GM12878 (cell line): ENCODE data around the gene ADAMTSL5. TPM values are rescaled to one million over a fixed set of nuclear protein-coding genes. Genes with fewer than 3 reads are reported as not detected.

Experiments
- ATAC-seq: fragments of 200-7000 bp; cut with Tn5 transposase; 3 replicates; pipeline ENCODE4 v1.9.1; 2020; ENCODE audit warnings: mild to moderate bottlenecking, moderate library complexity
- BruUV-seq: library from RNA; stranded (reverse); fragments of 400-500 nt; replicated peaks from 2 replicates; lab custom pipeline; 2021; lab: Mats Ljungman, UMichigan
- CTCF ChIA-PET: fragments of 300-600 bp; sonication (Branson Sonifier 250); formaldehyde crosslinking; extraction: SDS; loops from one replicate; lab custom pipeline; 2021; ENCODE audit warnings: inconsistent platforms; lab: Yijun Ruan, JAX
- POLR2A ChIA-PET: fragments of 350-600 bp; formaldehyde crosslinking; extraction: SDS; loops from one replicate; lab custom pipeline; 2021; ENCODE audit warnings: inconsistent platforms; lab: Charles Lee
- RAD21 ChIA-PET: fragments of 300-600 bp; sonication (Branson Sonifier 250); formaldehyde crosslinking; loops from one replicate; lab custom pipeline; 2023; ENCODE audit warnings: antibody characterized with exemption; ENCODE audit not compliant: unreplicated experiment; lab: Charles Lee
- SMC1A ChIA-PET: fragments of 300-600 bp; sonication (Branson Sonifier 250); formaldehyde crosslinking; loops from one replicate; lab custom pipeline; 2023; ENCODE audit not compliant: unreplicated experiment, uncharacterized antibody; lab: Charles Lee
- DNase-seq: peaks from one replicate; pipeline ENCODE4 v3.0.0-alpha.2; 2011; ENCODE audit warnings: low read depth, low spot score
- FAIRE-seq: peaks from 3 replicates; lab custom pipeline; 2011; peaks lifted over from hg19 to GRCh38; lab: Jason Lieb, UNC
- H2AFZ ChIP-seq: 2 replicates; pipeline ENCODE4 v1.6.0; 2011; ENCODE audit warnings: low read depth, low read length, control low read depth; ENCODE audit not compliant: control insufficient read depth
- H3K27ac ChIP-seq: 2 replicates; pipeline ENCODE4 v1.5.1; 2011; ENCODE audit warnings: control low read depth; ENCODE audit not compliant: control insufficient read depth, insufficient read depth
- H3K27me3 ChIP-seq, 2 experiments: replicated peaks in 1 of 2; 2 replicates each; pipeline versions ENCODE4 v1.6.0 to v1.6.1; 2011; ENCODE audit warnings: low read length in 1 of 2; ENCODE audit not compliant: control insufficient read depth in 2 of 2, insufficient read depth in 2 of 2
- H3K36me3 ChIP-seq, 2 experiments: 2 replicates each; pipeline ENCODE4 v1.5.1; 2011; ENCODE audit warnings: low read length in 1 of 2; ENCODE audit not compliant: control insufficient read depth in 2 of 2, insufficient read depth in 2 of 2
- H3K4me1 ChIP-seq: 2 replicates; pipeline ENCODE4 v1.6.1; 2011; ENCODE audit warnings: mild to moderate bottlenecking, low read length, moderate library complexity, mixed read lengths; ENCODE audit not compliant: control insufficient read depth, insufficient read depth
- H3K4me2 ChIP-seq: 2 replicates; pipeline ENCODE4 v1.6.0; 2011; ENCODE audit warnings: control low read depth; ENCODE audit not compliant: control insufficient read depth, insufficient read depth
- H3K4me3 ChIP-seq: fragments of 200-600 bp; sonication (generic); 2 replicates; pipeline ENCODE4 v1.5.1; 2016
- H3K79me2 ChIP-seq: 2 replicates; pipeline ENCODE4 v1.6.0; 2011; ENCODE audit warnings: low read length; ENCODE audit not compliant: control insufficient read depth, insufficient read depth
- H3K9ac ChIP-seq: 2 replicates; pipeline ENCODE4 v1.8.0; 2011; ENCODE audit warnings: low read length, control low read depth, mixed read lengths; ENCODE audit not compliant: control insufficient read depth, insufficient read depth
- H3K9me3 ChIP-seq: replicated peaks from 3 replicates; pipeline ENCODE4 v1.5.1; 2011; ENCODE audit warnings: mild to moderate bottlenecking, low read length; ENCODE audit not compliant: control insufficient read depth, insufficient read depth
- H4K20me1 ChIP-seq: 2 replicates; pipeline ENCODE4 v1.6.0; 2011; ENCODE audit not compliant: control insufficient read depth, insufficient read depth
- POLR2A ChIP-seq: IDR thresholded peaks from 2 replicates; pipeline ENCODE4 v1.6.1; 2011; ENCODE audit warnings: low read depth, mild to moderate bottlenecking, low read length
- SPI1 ChIP-seq: IDR thresholded peaks from 2 replicates; pipeline ENCODE4 v1.6.1; 2011; ENCODE audit warnings: low read depth, mild to moderate bottlenecking, low read length, moderate library complexity, borderline replicate concordance; ENCODE audit not compliant: insufficient read depth
- ZNF207 ChIP-seq: fragments of 450-650 bp; IDR thresholded peaks from 2 replicates; pipeline ENCODE4 v1.6.1; 2014; ENCODE audit warnings: antibody characterized with exemption, mild to moderate bottlenecking, borderline replicate concordance
- ZNF384 ChIP-seq: IDR thresholded peaks from 2 replicates; pipeline ENCODE4 v1.6.1; 2012; ENCODE audit warnings: low read depth, mild to moderate bottlenecking, low read length, improper control_type of control experiment, borderline replicate concordance
- WGBS: methylation state at CpG from one replicate; pipeline ENCODE4 v1.1.6; 2016; ENCODE audit warnings: low lambda C conversion rate; ENCODE audit not compliant: insufficient replicate concordance, insufficient coverage; ENCODE audit errors: missing lambda C conversion rate; 5-methylcytosine and 5-hydroxymethylcytosine counted together
- in situ Hi-C: fragments of 300-500 bp; cut with MboI; formaldehyde crosslinking; loops from 9 replicates; pipeline ENCODE4 v1.14.3; 2018; ENCODE audit warnings: mixed read lengths
- intact Hi-C: fragments of 100-400 bp; cut with micrococcal nuclease; formaldehyde crosslinking; loops from one replicate; pipeline ENCODE4 v1.14.2; 2022; ENCODE audit not compliant: unreplicated experiment
- polyA plus RNA-seq, 11 experiments: library from polyadenylated mRNA; depleted of rRNA in 4 of 11; unstranded in 6 of 11; stranded (reverse) in 5 of 11; fragments of >200 nt; fragmentation: Nextera tagmentation in 4 of 11; fragmentation: Illumina TruSeq in 1 of 11; extraction: Ambion mirVana in 4 of 11; extraction: Trizol in 1 of 11; gene quantifications; 1 replicate in 1 of 11; 2 replicates in 10 of 11; pipeline versions ENCODE4 v1.2.1 to v1.2.3, GENCODE V29; 2011 to 2016; ENCODE audit warnings: inconsistent platforms in 2 of 11, missing spikeins in 2 of 11, low read depth in 1 of 11
- total RNA-seq, 4 experiments: library from RNA; depleted of rRNA in 3 of 4; stranded (reverse); fragments of >200 nt in 3 of 4; fragmentation: Illumina TruSeq in 1 of 4; extraction: Trizol in 1 of 4; gene quantifications; 2 replicates each; pipeline versions ENCODE4 v1.2.1 to v1.2.3, GENCODE V29; 2013 to 2021

The ADAMTSL5 gene
- total and polyA plus RNA-seq, 10 of the 15 experiments (the other 5 are each of a cell fraction or from before 2014, with no cell fraction given) = 0.04 to 0.83 (median 0.32) TPM; not detected in 4

GRCh38 chr19:1456121-1456900, 56.5 kb downstream of the ADAMTSL5 start:
- no peaks in the 10 kb centered on the region for H4K20me1 ChIP-seq
- no peak overlapping the region for H2AFZ ChIP-seq
- 39% methylated on average over 40 of the region's 43 CpGs for WGBS
- TF ChIP-seq ZNF207 = no peak
- peak; percentile 29 for TF ChIP-seq POLR2A
- H3K36me3 ChIP-seq = no peaks in the 10 kb centered on the region
- DNase-seq (no peak), ATAC-seq (no peak), FAIRE-seq (no peak)
- no peaks in the 10 kb centered on the region; the same call in 2 of the 3 replicates for H3K9me3 ChIP-seq
- RAD21 ChIA-PET = no interaction called here
- no peak overlapping the region for H3K4me2 ChIP-seq
- H3K27ac ChIP-seq = no peak overlapping the region
- SMC1A ChIA-PET = no interaction called here
- intact Hi-C loops = no loop called here
- peaks cover 3% of the 10 kb centered on the region for H3K4me1 ChIP-seq
- H3K27me3 ChIP-seq = no peaks in the 10 kb centered on the region; a peak in 1 of 4 replicates
- BruUV-seq = no TSS peak
- H3K4me3 ChIP-seq = no peak overlapping the region
- no peak overlapping the region for H3K9ac ChIP-seq
- POLR2A ChIA-PET = no interaction called here
- CTCF ChIA-PET = interaction anchor here (1.3 kb wide), 1 partner anchor 12 kb away, joined by 3 read pairs; no protein-coding TSS in a partner anchor
- in situ Hi-C loops = no loop called here
- H3K79me2 ChIP-seq = no peaks in the 10 kb centered on the region

GRCh38 chr19:1455336-1456120, 57.3 kb downstream of the ADAMTSL5 start:
- Histone ChIP-seq H3K9ac (no peak overlapping the region), H3K9me3 (no peaks in the 10 kb centered on the region; the same call in 2 of the 3 replicates), H3K27ac (no peak overlapping the region), H2AFZ (no peak overlapping the region), H3K4me1 (peaks cover 3% of the 10 kb centered on the region), H3K27me3 (peaks cover 4% of the 10 kb centered on the region in 2 experiments; a peak in 2 of 4 replicates), H3K79me2 (no peaks in the 10 kb centered on the region), H4K20me1 (no peaks in the 10 kb centered on the region), H3K4me3 (no peak overlapping the region), H3K4me2 (0 out of 2 replicates have a peak overlapping the region, but pooled peaks have one; percentile 25), H3K36me3 (no peaks in the 10 kb centered on the region)
- ChIA-PET RAD21 (no interaction called here), SMC1A (no interaction called here), CTCF (interaction anchor here (1.3 kb wide), 1 partner anchor 11 kb away, joined by 3 read pairs; no protein-coding TSS in a partner anchor), POLR2A (no interaction called here)
- BruUV-seq = no TSS peak
- peak; percentile 78 for ATAC-seq
- no peak for FAIRE-seq
- in situ Hi-C loops (no loop called here), intact Hi-C loops (no loop called here)
- no peak for DNase-seq
- no peak for TF ChIP-seq ZNF384
- TF ChIP-seq SPI1 = peak; percentile 22; the same call in 1 of the 2 replicates
- 0 out of 2 replicates have a peak, but pooled peaks have one; percentile 19 for TF ChIP-seq POLR2A
- WGBS = 13% methylated on average over 38 of the region's 42 CpGs

Other genes starting within 250 kb of the ADAMTSL5 start
Only the 7 nearest of the 17 such genes appear.
- 1,524 and 1,715 TPM in 2 replicates for gene RPS15, start 74.6 kb downstream of the ADAMTSL5 start, total RNA-seq (2014; rRNA removed)
- 972 and 1,030 TPM in 2 replicates for gene RPS15, start 74.6 kb downstream of the ADAMTSL5 start, total RNA-seq (2014; rRNA removed; fragmentation: Illumina TruSeq; extraction: Trizol)
- 2,219 and 2,315 TPM in 2 replicates for gene RPS15, start 74.6 kb downstream of the ADAMTSL5 start, total RNA-seq (2021)
- gene RPS15, start 74.6 kb downstream of the ADAMTSL5 start, polyA plus RNA-seq (2011; rRNA removed) = 524 and 1,111 TPM in 2 replicates
- gene RPS15, start 74.6 kb downstream of the ADAMTSL5 start, polyA plus RNA-seq (2014; fragmentation: Illumina TruSeq; extraction: Trizol) = 209 and 786 TPM in 2 replicates
- gene RPS15, start 74.6 kb downstream of the ADAMTSL5 start, polyA plus RNA-seq (2014; fragmentation: Nextera tagmentation; extraction: Ambion mirVana) = 100 to 1,000 TPM; 559 to 717 TPM
- 3,158 and 3,344 TPM in 2 replicates for gene RPS15, start 74.6 kb downstream of the ADAMTSL5 start, polyA plus RNA-seq (2014; rRNA removed)
- gene RPS15, start 74.6 kb downstream of the ADAMTSL5 start, polyA plus RNA-seq (2016; fragmentation: Nextera tagmentation; extraction: Ambion mirVana) = 1,000 to 10,000 TPM; 1,763 to 1,909 TPM
- gene APC2, start 62.9 kb downstream of the ADAMTSL5 start, total RNA-seq (2014; rRNA removed) = under 0.01 and 0.11 TPM in 2 replicates
- gene APC2, start 62.9 kb downstream of the ADAMTSL5 start, total RNA-seq (2014; rRNA removed; fragmentation: Illumina TruSeq; extraction: Trizol) = 0.05 TPM in 1 of 2 replicates, not detected in the other
- gene APC2, start 62.9 kb downstream of the ADAMTSL5 start, total RNA-seq (2021) = 0.08 and 0.26 TPM in 2 replicates
- not detected in 2 replicates for gene APC2, start 62.9 kb downstream of the ADAMTSL5 start, polyA plus RNA-seq (2011; rRNA removed)
- not detected in 2 replicates for gene APC2, start 62.9 kb downstream of the ADAMTSL5 start, polyA plus RNA-seq (2014; fragmentation: Illumina TruSeq; extraction: Trizol)
- gene APC2, start 62.9 kb downstream of the ADAMTSL5 start, polyA plus RNA-seq (2014; fragmentation: Nextera tagmentation; extraction: Ambion mirVana) = under 1 TPM in 1 of 2 experiments, not detected in 1; 0.02 TPM
- 0.16 and 0.73 TPM in 2 replicates for gene APC2, start 62.9 kb downstream of the ADAMTSL5 start, polyA plus RNA-seq (2014; rRNA removed)
- gene APC2, start 62.9 kb downstream of the ADAMTSL5 start, polyA plus RNA-seq (2016; fragmentation: Nextera tagmentation; extraction: Ambion mirVana) = under 1 TPM in 1 of 2 experiments, not detected in 1; 0.04 TPM
- gene C19orf25, start 33.8 kb downstream of the ADAMTSL5 start, total RNA-seq (2014; rRNA removed) = 36.3 and 38.3 TPM in 2 replicates
- gene C19orf25, start 33.8 kb downstream of the ADAMTSL5 start, total RNA-seq (2014; rRNA removed; fragmentation: Illumina TruSeq; extraction: Trizol) = 11.7 and 14.8 TPM in 2 replicates
- gene C19orf25, start 33.8 kb downstream of the ADAMTSL5 start, total RNA-seq (2021) = 36.5 and 37.5 TPM in 2 replicates
- gene C19orf25, start 33.8 kb downstream of the ADAMTSL5 start, polyA plus RNA-seq (2011; rRNA removed) = 6.3 and 13.6 TPM in 2 replicates
- 4.2 and 13.2 TPM in 2 replicates for gene C19orf25, start 33.8 kb downstream of the ADAMTSL5 start, polyA plus RNA-seq (2014; fragmentation: Illumina TruSeq; extraction: Trizol)
- 1 to 10 TPM; 1.2 to 3.9 TPM for gene C19orf25, start 33.8 kb downstream of the ADAMTSL5 start, polyA plus RNA-seq (2014; fragmentation: Nextera tagmentation; extraction: Ambion mirVana)
- 42.5 and 52.5 TPM in 2 replicates for gene C19orf25, start 33.8 kb downstream of the ADAMTSL5 start, polyA plus RNA-seq (2014; rRNA removed)
- 10 to 100 TPM; 60.9 to 67.0 TPM for gene C19orf25, start 33.8 kb downstream of the ADAMTSL5 start, polyA plus RNA-seq (2016; fragmentation: Nextera tagmentation; extraction: Ambion mirVana)
- 0.40 and 0.60 TPM in 2 replicates for gene PCSK4, start 22.7 kb downstream of the ADAMTSL5 start, total RNA-seq (2014; rRNA removed)
- gene PCSK4, start 22.7 kb downstream of the ADAMTSL5 start, total RNA-seq (2014; rRNA removed; fragmentation: Illumina TruSeq; extraction: Trizol) = 0.27 TPM in 1 of 2 replicates, not detected in the other
- 0.90 and 0.95 TPM in 2 replicates for gene PCSK4, start 22.7 kb downstream of the ADAMTSL5 start, total RNA-seq (2021)
- gene PCSK4, start 22.7 kb downstream of the ADAMTSL5 start, polyA plus RNA-seq (2011; rRNA removed) = 0.12 and 0.35 TPM in 2 replicates
- not detected in 2 replicates for gene PCSK4, start 22.7 kb downstream of the ADAMTSL5 start, polyA plus RNA-seq (2014; fragmentation: Illumina TruSeq; extraction: Trizol)
- gene PCSK4, start 22.7 kb downstream of the ADAMTSL5 start, polyA plus RNA-seq (2014; fragmentation: Nextera tagmentation; extraction: Ambion mirVana) = not detected
- 0.99 and 1.6 TPM in 2 replicates for gene PCSK4, start 22.7 kb downstream of the ADAMTSL5 start, polyA plus RNA-seq (2014; rRNA removed)
- gene PCSK4, start 22.7 kb downstream of the ADAMTSL5 start, polyA plus RNA-seq (2016; fragmentation: Nextera tagmentation; extraction: Ambion mirVana) = under 1 TPM; 0.32 to 0.57 TPM
- gene REEP6, start 21.8 kb downstream of the ADAMTSL5 start, total RNA-seq (2014; rRNA removed) = 0.27 and 0.45 TPM in 2 replicates
- gene REEP6, start 21.8 kb downstream of the ADAMTSL5 start, total RNA-seq (2014; rRNA removed; fragmentation: Illumina TruSeq; extraction: Trizol) = 0.13 TPM in 1 of 2 replicates, not detected in the other
- gene REEP6, start 21.8 kb downstream of the ADAMTSL5 start, total RNA-seq (2021) = 0.53 and 0.69 TPM in 2 replicates
- gene REEP6, start 21.8 kb downstream of the ADAMTSL5 start, polyA plus RNA-seq (2011; rRNA removed) = 0.08 TPM in 1 of 2 replicates, not detected in the other
- 0.06 TPM in 1 of 2 replicates, not detected in the other for gene REEP6, start 21.8 kb downstream of the ADAMTSL5 start, polyA plus RNA-seq (2014; fragmentation: Illumina TruSeq; extraction: Trizol)
- not detected for gene REEP6, start 21.8 kb downstream of the ADAMTSL5 start, polyA plus RNA-seq (2014; fragmentation: Nextera tagmentation; extraction: Ambion mirVana)
- gene REEP6, start 21.8 kb downstream of the ADAMTSL5 start, polyA plus RNA-seq (2014; rRNA removed) = 0.32 and 0.57 TPM in 2 replicates
- 1 to 10 TPM in 1 of 2 experiments, under 1 TPM in 1; 0.60 to 1.1 TPM for gene REEP6, start 21.8 kb downstream of the ADAMTSL5 start, polyA plus RNA-seq (2016; fragmentation: Nextera tagmentation; extraction: Ambion mirVana)
- not detected in 2 replicates for gene PLK5, start 11.1 kb upstream of the ADAMTSL5 start, total RNA-seq (2014; rRNA removed)
- gene PLK5, start 11.1 kb upstream of the ADAMTSL5 start, total RNA-seq (2014; rRNA removed; fragmentation: Illumina TruSeq; extraction: Trizol) = not detected in 2 replicates
- gene PLK5, start 11.1 kb upstream of the ADAMTSL5 start, total RNA-seq (2021) = 0.13 and 0.51 TPM in 2 replicates
- not detected in 2 replicates for gene PLK5, start 11.1 kb upstream of the ADAMTSL5 start, polyA plus RNA-seq (2011; rRNA removed)
- not detected in 2 replicates for gene PLK5, start 11.1 kb upstream of the ADAMTSL5 start, polyA plus RNA-seq (2014; fragmentation: Illumina TruSeq; extraction: Trizol)
- not detected for gene PLK5, start 11.1 kb upstream of the ADAMTSL5 start, polyA plus RNA-seq (2014; fragmentation: Nextera tagmentation; extraction: Ambion mirVana)
- not detected in 2 replicates for gene PLK5, start 11.1 kb upstream of the ADAMTSL5 start, polyA plus RNA-seq (2014; rRNA removed)
- gene PLK5, start 11.1 kb upstream of the ADAMTSL5 start, polyA plus RNA-seq (2016; fragmentation: Nextera tagmentation; extraction: Ambion mirVana) = not detected
- 4.3 and 5.7 TPM in 2 replicates for gene MEX3D, start 55.3 kb upstream of the ADAMTSL5 start, total RNA-seq (2014; rRNA removed)
- 0.76 and 1.2 TPM in 2 replicates for gene MEX3D, start 55.3 kb upstream of the ADAMTSL5 start, total RNA-seq (2014; rRNA removed; fragmentation: Illumina TruSeq; extraction: Trizol)
- 6.1 and 6.8 TPM in 2 replicates for gene MEX3D, start 55.3 kb upstream of the ADAMTSL5 start, total RNA-seq (2021)
- gene MEX3D, start 55.3 kb upstream of the ADAMTSL5 start, polyA plus RNA-seq (2011; rRNA removed) = 0.55 and 0.87 TPM in 2 replicates
- gene MEX3D, start 55.3 kb upstream of the ADAMTSL5 start, polyA plus RNA-seq (2014; fragmentation: Illumina TruSeq; extraction: Trizol) = 0.43 TPM in 2 replicates
- gene MEX3D, start 55.3 kb upstream of the ADAMTSL5 start, polyA plus RNA-seq (2014; fragmentation: Nextera tagmentation; extraction: Ambion mirVana) = 1 to 10 TPM in 1 of 2 experiments, under 1 TPM in 1; 0.42 to 1.6 TPM
- gene MEX3D, start 55.3 kb upstream of the ADAMTSL5 start, polyA plus RNA-seq (2014; rRNA removed) = 3.3 and 3.6 TPM in 2 replicates
- gene MEX3D, start 55.3 kb upstream of the ADAMTSL5 start, polyA plus RNA-seq (2016; fragmentation: Nextera tagmentation; extraction: Ambion mirVana) = under 1 TPM; 0.18 to 0.63 TPM